GM12878 (cell line): ENCODE measurements around the gene MLXIPL.

ENCODE experiments used
- EP300 ChIP-seq, 2 experiments: fragments of 150-350 bp in 1 of 2; IDR thresholded peaks; 2 replicates each; pipeline ENCODE4 v1.6.1; 2011 to 2012; ENCODE audit warnings: low read depth in 2 of 2, low read length in 2 of 2, borderline replicate concordance in 1 of 2, improper control_type of control experiment in 1 of 2, inconsistent platforms in 1 of 2; ENCODE audit not compliant: control insufficient read depth in 1 of 2
- JUND ChIP-seq: IDR thresholded peaks from 2 replicates; pipeline ENCODE4 v1.6.1; 2012; ENCODE audit warnings: low read depth, mild to moderate bottlenecking, low read length, improper control_type of control experiment, moderate library complexity

GRCh38 chr7:73652541-73652949 is 28.2 kb upstream of the MLXIPL start:
- TF ChIP-seq EP300 (IDR thresholded peaks at IDR 0.05; ENCODE audit: borderline replicate concordance in 1 of 2, control insufficient read depth in 1 of 2, low read depth in 2 of 2, low read length in 2 of 2): no peak
- no peak for TF ChIP-seq JUND
